ENCODE results near the gene ZNF677.

ZNF677 gene

GRCh38 chr19:53254411-53255341 is at the start of gene ZNF677 (continued):
- TF ChIP-seq PBX3 (CRISPR knock-in tag; IDR thresholded peaks at IDR 0.05) (no peak), KLF7 (tag by site-specific recombination; IDR thresholded peaks at IDR 0.05; ENCODE audit: borderline replicate concordance) (no peak), ZBTB11 (tag by site-specific recombination; conservative IDR thresholded peaks at IDR 0.05; ENCODE audit: low read depth) (peak; percentile 95), SP3 (tag by site-specific recombination; IDR thresholded peaks at IDR 0.05) (peak; percentile 75), ZNF514 (tag by site-specific recombination; IDR thresholded peaks at IDR 0.05) (no peak), ZNF362 (tag by site-specific recombination; IDR thresholded peaks at IDR 0.05) (no peak), MEIS1 (CRISPR knock-in tag; IDR thresholded peaks at IDR 0.05; ENCODE audit: borderline replicate concordance) (no peak), ZNF341 (tag by site-specific recombination; IDR thresholded peaks at IDR 0.05; ENCODE audit: low read depth) (no peak; the same call in 1 of the 2 replicates), SALL2 (tag by site-specific recombination; IDR thresholded peaks at IDR 0.05; ENCODE audit: borderline replicate concordance) (no peak), ZNF2 (tag by site-specific recombination; IDR thresholded peaks at IDR 0.05) (no peak), ZNF518A (tag by site-specific recombination; conservative IDR thresholded peaks at IDR 0.05; ENCODE audit: low read depth) (peak; percentile 98), ZNF626 (tag by site-specific recombination; IDR thresholded peaks at IDR 0.05) (no peak), ZNF639 (tag by site-specific recombination; IDR thresholded peaks at IDR 0.05) (no peak), ZNF660 (tag by site-specific recombination; IDR thresholded peaks at IDR 0.05) (peak; percentile 23), RBAK (tag by site-specific recombination; IDR thresholded peaks at IDR 0.05) (no peak), ZNF146 (tag by site-specific recombination; IDR thresholded peaks at IDR 0.05) (no peak), HIC1 (tag by site-specific recombination; IDR thresholded peaks at IDR 0.05) (peak; percentile 63), ZNF600 (tag by site-specific recombination; IDR thresholded peaks at IDR 0.05) (no peak), ZNF155 (tag by site-specific recombination; IDR thresholded peaks at IDR 0.05) (no peak), ZSCAN16 (tag by site-specific recombination; IDR thresholded peaks at IDR 0.05) (no peak), AEBP2 (tag by site-specific recombination; IDR thresholded peaks at IDR 0.05; ENCODE audit: borderline replicate concordance) (no peak), ZBTB7A (tag by site-specific recombination; IDR thresholded peaks at IDR 0.05; ENCODE audit: low read depth) (no peak)

Measured in HEK293 (cell line).